Central memory CD8-positive, alpha-beta T cell (primary cell): Measurements from ENCODE around the gene CORIN.

Experiments
- ATAC-seq: fragments of 150-1000 bp; cut with Tn5 transposase; replicated peaks from 2 replicates; pipeline ENCODE4 v1.10.0; 2022; ENCODE audit warnings: mild to moderate bottlenecking, moderate FRiP score, moderate number of reproducible peaks; ENCODE audit not compliant: poor library complexity, severe bottlenecking; ENCODE audit errors: extremely low read depth
- DNase-seq, 2 donors: peaks; one replicate each; pipeline ENCODE4 v3.0.0; 2021; ENCODE audit warnings: low spot score in 2 of 2
- H3K27ac Mint-ChIP-seq: one replicate; pipeline ENCODE4 v1.8.0; 2022; ENCODE audit warnings: low read depth, mild to moderate bottlenecking, moderate library complexity, mixed read lengths
- H3K27me3 Mint-ChIP-seq: one replicate; pipeline ENCODE4 v1.8.0; 2022; ENCODE audit warnings: mixed read lengths
- H3K36me3 Mint-ChIP-seq: one replicate; pipeline ENCODE4 v1.8.0; 2022; ENCODE audit warnings: mild to moderate bottlenecking, moderate library complexity, mixed read lengths; ENCODE audit not compliant: insufficient read depth
- H3K4me1 Mint-ChIP-seq: one replicate; pipeline ENCODE4 v1.8.0; 2022; ENCODE audit warnings: mixed read lengths
- H3K4me3 Mint-ChIP-seq: one replicate; pipeline ENCODE4 v1.8.0; 2022; ENCODE audit warnings: mild to moderate bottlenecking, moderate library complexity, mixed read lengths
- H3K9me3 Mint-ChIP-seq: one replicate; pipeline ENCODE4 v1.8.0; 2022; ENCODE audit warnings: mixed read lengths

The CORIN gene

GRCh38 chr4:47729131-47729680 is 108.7 kb downstream of the CORIN start:
- Mint-ChIP-seq H3K4me3 (no peak overlapping the region), H3K4me1 (no peaks in the 10 kb centered on the region), H3K36me3 (peaks cover 1% of the 10 kb centered on the region), H3K9me3 (no peaks in the 10 kb centered on the region), H3K27ac (no peak overlapping the region), H3K27me3 (peaks cover 72% of the 10 kb centered on the region)
- ATAC-seq = no peak
- no peak for DNase-seq

DNA sequence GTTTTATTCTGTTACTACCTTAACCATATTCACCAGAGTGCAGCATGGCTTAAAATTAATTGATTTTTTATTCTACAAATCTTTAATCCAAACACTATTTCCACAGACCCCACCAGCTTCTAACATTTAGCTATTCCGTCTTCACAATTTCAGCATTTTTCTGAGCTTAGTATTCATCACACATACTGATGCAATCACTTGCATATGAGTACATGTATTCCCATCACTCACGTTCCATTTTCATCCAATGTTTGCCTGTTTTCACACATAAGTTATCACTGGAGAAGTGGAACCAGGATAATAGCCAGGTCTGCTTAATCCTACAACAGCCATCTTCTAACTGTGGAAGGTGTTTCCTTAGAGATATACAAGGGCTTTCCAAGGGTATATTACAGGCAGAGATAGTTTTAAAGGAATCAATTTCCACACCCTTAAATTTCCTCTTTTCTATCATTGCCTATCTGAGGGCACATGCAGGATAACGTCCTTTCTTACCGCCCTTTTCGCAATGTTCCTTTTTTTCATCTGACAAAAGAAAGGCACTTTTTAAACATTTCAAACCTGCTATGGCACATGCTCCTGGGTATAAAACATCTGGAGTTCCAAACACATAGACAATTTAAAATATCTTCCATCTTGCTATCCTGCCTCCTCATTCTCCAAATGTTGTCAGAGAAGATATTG is 115.8 kb downstream of the CORIN start:
- H3K27ac Mint-ChIP-seq = no peak overlapping the region
- no peak overlapping the region for H3K4me3 Mint-ChIP-seq
- DNase-seq (no peak), ATAC-seq (no peak)
- H3K36me3 Mint-ChIP-seq = peaks cover 1% of the 10 kb centered on the region
- H3K27me3 Mint-ChIP-seq = peaks cover 82% of the 10 kb centered on the region
- no peaks in the 10 kb centered on the region for H3K9me3 Mint-ChIP-seq
- no peaks in the 10 kb centered on the region for H3K4me1 Mint-ChIP-seq

- H3K4me1 Mint-ChIP-seq = no peaks in the 10 kb centered on the region
- no peak overlapping the region for H3K4me3 Mint-ChIP-seq
- H3K27me3 Mint-ChIP-seq = peaks cover 84% of the 10 kb centered on the region
- H3K9me3 Mint-ChIP-seq = no peaks in the 10 kb centered on the region
- no peak for ATAC-seq
- H3K36me3 Mint-ChIP-seq = peaks cover 1% of the 10 kb centered on the region
- no peak overlapping the region for H3K27ac Mint-ChIP-seq
- DNase-seq = no peak
These were observed 116.4 kb downstream of the CORIN start for GRCh38 chr4:47721485-47721884.

- Mint-ChIP-seq H3K27ac (no peak overlapping the region), H3K4me3 (no peak overlapping the region)
These were observed 117.1 kb downstream of the CORIN start for GRCh38 chr4:47720787-47721186.

DNA sequence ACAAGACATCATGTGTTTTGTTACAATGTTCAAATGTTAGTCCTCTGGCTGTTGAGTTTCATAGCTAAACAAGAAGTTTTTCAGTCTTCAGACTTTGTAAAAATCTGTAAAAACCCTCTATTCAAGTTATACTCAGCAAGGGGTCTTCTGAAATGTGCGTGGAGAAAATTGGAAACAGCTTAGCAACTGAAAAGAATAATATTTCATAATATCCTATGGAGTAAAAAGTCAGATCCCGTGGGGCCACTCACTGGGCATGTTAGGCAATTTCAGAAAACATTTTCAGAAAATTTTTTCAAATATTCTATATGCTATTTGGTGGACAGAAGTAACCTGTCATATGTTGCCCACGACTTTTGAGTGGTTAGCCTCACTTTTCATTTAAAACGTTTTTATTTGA is 118.3 kb downstream of the CORIN start:
- Mint-ChIP-seq H3K4me3 (no peak overlapping the region), H3K9me3 (no peaks in the 10 kb centered on the region), H3K4me1 (no peaks in the 10 kb centered on the region), H3K27me3 (peaks cover 67% of the 10 kb centered on the region), H3K36me3 (no peaks in the 10 kb centered on the region), H3K27ac (no peak overlapping the region)
- no peak for ATAC-seq
- DNase-seq = no peak

More at GRCh38 chr4:47720787-47721186, 117.1 kb downstream of the CORIN start:
- H3K27me3 Mint-ChIP-seq = peaks cover 79% of the 10 kb centered on the region
- no peak for ATAC-seq
- no peak for DNase-seq
- no peaks in the 10 kb centered on the region for H3K4me1 Mint-ChIP-seq
- H3K9me3 Mint-ChIP-seq = no peaks in the 10 kb centered on the region
- peaks cover under 1% of the 10 kb centered on the region for H3K36me3 Mint-ChIP-seq

- ATAC-seq (no peak), DNase-seq (no peak)
- no peak overlapping the region for H3K27ac Mint-ChIP-seq
- no peaks in the 10 kb centered on the region for H3K4me1 Mint-ChIP-seq
- no peaks in the 10 kb centered on the region for H3K9me3 Mint-ChIP-seq
- H3K36me3 Mint-ChIP-seq = no peaks in the 10 kb centered on the region
- H3K27me3 Mint-ChIP-seq = peaks cover 59% of the 10 kb centered on the region
- no peak overlapping the region for H3K4me3 Mint-ChIP-seq
These were observed 119.2 kb downstream of the CORIN start for GRCh38 chr4:47718696-47719095.

GRCh38 chr4:47717188-47717587 is 120.7 kb downstream of the CORIN start:
- Mint-ChIP-seq H3K4me3 (no peak overlapping the region), H3K27ac (no peak overlapping the region), H3K27me3 (peaks cover 44% of the 10 kb centered on the region), H3K9me3 (no peaks in the 10 kb centered on the region), H3K36me3 (no peaks in the 10 kb centered on the region), H3K4me1 (no peaks in the 10 kb centered on the region)
- DNase-seq (no peak), ATAC-seq (no peak)

DNA sequence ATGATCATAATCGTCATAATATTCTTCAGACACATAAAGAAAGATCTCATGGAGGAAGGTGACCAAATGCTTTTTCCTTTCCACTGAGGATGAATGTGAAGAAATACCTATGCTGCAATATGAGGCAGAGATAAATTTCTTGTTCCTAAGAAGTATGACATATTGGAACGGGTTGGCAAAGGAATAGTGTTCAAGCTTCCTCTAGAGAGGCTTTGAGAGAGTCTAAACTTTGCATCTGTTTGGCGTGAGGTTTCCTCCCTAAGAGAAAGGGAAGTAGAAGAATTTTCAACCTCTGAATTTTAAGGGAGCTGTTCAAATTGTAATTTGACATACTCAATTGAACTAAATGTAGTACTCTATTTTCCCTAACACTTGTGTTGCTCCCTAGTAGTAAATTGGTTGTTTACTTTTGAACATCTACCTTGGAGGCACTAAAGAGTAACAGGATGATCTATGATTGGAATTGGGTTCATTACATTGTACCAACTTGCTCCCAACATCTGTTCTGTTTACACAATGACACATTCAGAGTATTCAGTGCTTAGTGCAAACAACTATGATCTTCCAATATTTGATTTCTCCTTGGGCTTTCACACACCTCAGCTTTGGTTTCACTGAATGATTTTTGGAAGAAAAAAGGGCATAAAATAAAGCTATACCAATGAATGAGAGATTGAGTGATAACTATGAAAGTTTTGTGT is 122.0 kb downstream of the CORIN start:
- Mint-ChIP-seq H3K27me3 (peaks cover 42% of the 10 kb centered on the region), H3K4me3 (no peak overlapping the region), H3K27ac (no peak overlapping the region), H3K4me1 (no peaks in the 10 kb centered on the region), H3K9me3 (no peaks in the 10 kb centered on the region), H3K36me3 (no peaks in the 10 kb centered on the region)
- DNase-seq (no peak), ATAC-seq (no peak)

- H3K27ac Mint-ChIP-seq = no peak overlapping the region
- DNase-seq (no peak), ATAC-seq (no peak)
- no peaks in the 10 kb centered on the region for H3K36me3 Mint-ChIP-seq
- no peaks in the 10 kb centered on the region for H3K9me3 Mint-ChIP-seq
- no peak overlapping the region for H3K4me3 Mint-ChIP-seq
- peaks cover 47% of the 10 kb centered on the region for H3K27me3 Mint-ChIP-seq
- no peaks in the 10 kb centered on the region for H3K4me1 Mint-ChIP-seq
These were observed 123.6 kb downstream of the CORIN start for GRCh38 chr4:47714269-47714668.

- no peak for ATAC-seq
- H3K36me3 Mint-ChIP-seq = no peaks in the 10 kb centered on the region
- DNase-seq = no peak
- no peaks in the 10 kb centered on the region for H3K9me3 Mint-ChIP-seq
- H3K4me1 Mint-ChIP-seq = no peaks in the 10 kb centered on the region
- H3K4me3 Mint-ChIP-seq = no peak overlapping the region
- H3K27me3 Mint-ChIP-seq = peaks cover 45% of the 10 kb centered on the region
- no peak overlapping the region for H3K27ac Mint-ChIP-seq
These were observed 124.6 kb downstream of the CORIN start for GRCh38 chr4:47713129-47713834.

- no peaks in the 10 kb centered on the region for H3K36me3 Mint-ChIP-seq
- DNase-seq (no peak), ATAC-seq (no peak)
- H3K4me1 Mint-ChIP-seq = no peaks in the 10 kb centered on the region
- no peaks in the 10 kb centered on the region for H3K9me3 Mint-ChIP-seq
- no peak overlapping the region for H3K4me3 Mint-ChIP-seq
- peaks cover 46% of the 10 kb centered on the region for H3K27me3 Mint-ChIP-seq
- no peak overlapping the region for H3K27ac Mint-ChIP-seq
These were observed 126.2 kb downstream of the CORIN start for GRCh38 chr4:47711646-47712045.

- Mint-ChIP-seq H3K4me1 (no peaks in the 10 kb centered on the region), H3K27me3 (peaks cover 50% of the 10 kb centered on the region), H3K4me3 (no peak overlapping the region), H3K36me3 (peaks cover 3% of the 10 kb centered on the region), H3K9me3 (no peaks in the 10 kb centered on the region), H3K27ac (no peak overlapping the region)
- ATAC-seq = no peak
- no peak for DNase-seq
These were observed 126.7 kb downstream of the CORIN start for GRCh38 chr4:47711183-47711582.
